PFSK-1 (cell line): ENCODE results near the gene MAGI1.

Source experiments
- FOXP2 ChIP-seq: optimal IDR thresholded peaks from 2 replicates; pipeline ENCODE3; 2011; ENCODE audit warnings: borderline replicate concordance, control low read depth, inconsistent platforms; ENCODE audit not compliant: insufficient read depth; ENCODE audit errors: extremely low read length, extremely low read depth
- POLR2AphosphoS5 ChIP-seq: IDR thresholded peaks from 2 replicates; pipeline ENCODE4 v1.6.1; 2012; ENCODE audit warnings: low read depth, mild to moderate bottlenecking, control low read depth, low read length, moderate library complexity
- SIN3A ChIP-seq: IDR thresholded peaks from 2 replicates; pipeline ENCODE4 v1.6.1; 2012; ENCODE audit warnings: mild to moderate bottlenecking, low read length, moderate library complexity, borderline replicate concordance; ENCODE audit not compliant: insufficient read depth
- TAF1 ChIP-seq: IDR thresholded peaks from 2 replicates; pipeline ENCODE4 v1.6.1; 2012; ENCODE audit warnings: low read length, control low read depth, borderline replicate concordance; ENCODE audit not compliant: insufficient read depth
- TF ChIP-seq, protein P1 (sequence below), 2 experiments: IDR thresholded peaks; 2 replicates each; pipeline versions ENCODE4 v1.6.1 to v1.8.0; 2011 to 2012; ENCODE audit warnings: low read depth in 2 of 2, low read length in 2 of 2, control low read depth in 1 of 2, inconsistent platforms in 1 of 2, mild to moderate bottlenecking in 1 of 2, moderate library complexity in 1 of 2; ENCODE audit not compliant: insufficient read depth in 1 of 2

DNA sequence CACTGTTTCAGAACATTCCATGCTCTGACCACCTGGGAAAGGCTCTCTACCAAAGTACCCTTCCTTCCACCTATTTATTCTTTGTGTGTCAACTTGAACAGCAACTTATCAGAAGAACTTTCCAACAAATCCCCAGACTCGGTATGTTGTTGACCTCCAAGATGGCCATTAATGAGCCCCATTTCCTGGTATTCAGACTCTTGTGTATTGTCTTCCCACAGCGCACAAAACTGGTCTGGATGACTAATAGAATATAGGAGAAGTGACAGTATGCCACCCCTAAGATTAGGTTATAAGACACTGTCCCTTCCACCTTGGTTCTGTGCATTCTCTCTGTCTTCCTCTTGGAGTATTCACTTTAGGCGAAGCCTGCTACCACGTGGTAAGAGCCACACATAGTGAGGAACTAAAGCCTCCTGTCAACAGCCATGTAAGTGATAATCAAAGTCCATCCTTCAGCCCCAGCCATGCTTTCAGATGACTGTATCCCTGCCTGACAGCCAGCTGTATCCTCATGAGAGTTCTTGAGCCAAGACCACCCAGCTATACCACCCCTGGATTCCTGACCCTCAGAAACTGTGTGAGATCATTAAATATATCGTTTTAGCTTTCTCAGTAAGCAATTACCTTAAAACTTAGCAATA is 481.7 kb downstream of the MAGI1 start:
- TF ChIP-seq POLR2AphosphoS5 (no peak), TAF1 (no peak), SIN3A (no peak), FOXP2 (no peak)
- TF ChIP-seq, protein P1, sequence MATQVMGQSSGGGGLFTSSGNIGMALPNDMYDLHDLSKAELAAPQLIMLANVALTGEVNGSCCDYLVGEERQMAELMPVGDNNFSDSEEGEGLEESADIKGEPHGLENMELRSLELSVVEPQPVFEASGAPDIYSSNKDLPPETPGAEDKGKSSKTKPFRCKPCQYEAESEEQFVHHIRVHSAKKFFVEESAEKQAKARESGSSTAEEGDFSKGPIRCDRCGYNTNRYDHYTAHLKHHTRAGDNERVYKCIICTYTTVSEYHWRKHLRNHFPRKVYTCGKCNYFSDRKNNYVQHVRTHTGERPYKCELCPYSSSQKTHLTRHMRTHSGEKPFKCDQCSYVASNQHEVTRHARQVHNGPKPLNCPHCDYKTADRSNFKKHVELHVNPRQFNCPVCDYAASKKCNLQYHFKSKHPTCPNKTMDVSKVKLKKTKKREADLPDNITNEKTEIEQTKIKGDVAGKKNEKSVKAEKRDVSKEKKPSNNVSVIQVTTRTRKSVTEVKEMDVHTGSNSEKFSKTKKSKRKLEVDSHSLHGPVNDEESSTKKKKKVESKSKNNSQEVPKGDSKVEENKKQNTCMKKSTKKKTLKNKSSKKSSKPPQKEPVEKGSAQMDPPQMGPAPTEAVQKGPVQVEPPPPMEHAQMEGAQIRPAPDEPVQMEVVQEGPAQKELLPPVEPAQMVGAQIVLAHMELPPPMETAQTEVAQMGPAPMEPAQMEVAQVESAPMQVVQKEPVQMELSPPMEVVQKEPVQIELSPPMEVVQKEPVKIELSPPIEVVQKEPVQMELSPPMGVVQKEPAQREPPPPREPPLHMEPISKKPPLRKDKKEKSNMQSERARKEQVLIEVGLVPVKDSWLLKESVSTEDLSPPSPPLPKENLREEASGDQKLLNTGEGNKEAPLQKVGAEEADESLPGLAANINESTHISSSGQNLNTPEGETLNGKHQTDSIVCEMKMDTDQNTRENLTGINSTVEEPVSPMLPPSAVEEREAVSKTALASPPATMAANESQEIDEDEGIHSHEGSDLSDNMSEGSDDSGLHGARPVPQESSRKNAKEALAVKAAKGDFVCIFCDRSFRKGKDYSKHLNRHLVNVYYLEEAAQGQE (IDR thresholded peaks at IDR 0.05; ENCODE audit: insufficient read depth in 1 of 2, low read depth in 2 of 2, low read length in 2 of 2), result no peak
